HG02678 (cell line): ENCODE measurements around the gene SLC39A10.

ENCODE experiments used
- ATAC-seq: cut with Tn5 transposase; IDR thresholded peaks from one replicate; pipeline ENCODE4 v1.9.1; 2021; ENCODE audit warnings: mild to moderate bottlenecking, moderate library complexity; ENCODE audit not compliant: unreplicated experiment

SLC39A10 gene

GRCh38 chr2:195721042-195721441, 64.0 kb downstream of the SLC39A10 start:
- no peak for ATAC-seq

GRCh38 chr2:195722075-195722474, 65.0 kb downstream of the SLC39A10 start:
- no peak for ATAC-seq

GRCh38 chr2:195727106-195727505, 70.1 kb downstream of the SLC39A10 start:
- ATAC-seq, result no peak

GRCh38 chr2:195730912-195731311, 73.9 kb downstream of the SLC39A10 start:
- ATAC-seq, result no peak

- ATAC-seq, result no peak
Observed at GRCh38 chr2:195732574-195732973, 75.5 kb downstream of the SLC39A10 start.

- no peak for ATAC-seq
Observed at GRCh38 chr2:195733831-195734230, 76.8 kb downstream of the SLC39A10 start.

GRCh38 chr2:195734395-195734794, 77.4 kb downstream of the SLC39A10 start:
- ATAC-seq, result no peak

GRCh38 chr2:195734931-195735330, 77.9 kb downstream of the SLC39A10 start:
- no peak for ATAC-seq

GRCh38 chr2:195735347-195735746, 78.3 kb downstream of the SLC39A10 start:
- no peak for ATAC-seq

GRCh38 chr2:195737511-195738325, 80.7 kb downstream of the SLC39A10 start:
- no peak for ATAC-seq

- ATAC-seq, result no peak
Observed at GRCh38 chr2:195741191-195741590, 84.2 kb downstream of the SLC39A10 start.

- ATAC-seq, result no peak
Observed at GRCh38 chr2:195756218-195756942, 99.4 kb downstream of the SLC39A10 start.

- no peak for ATAC-seq
Observed at GRCh38 chr2:195758846-195759245, 101.8 kb downstream of the SLC39A10 start.

GRCh38 chr2:195759877-195760276, 102.9 kb downstream of the SLC39A10 start:
- no peak for ATAC-seq

GRCh38 chr2:195763866-195764265, 106.8 kb downstream of the SLC39A10 start:
- ATAC-seq, result no peak

- ATAC-seq, result no peak
Observed at GRCh38 chr2:195766691-195767090, 109.7 kb downstream of the SLC39A10 start.

- ATAC-seq, result no peak
Observed at GRCh38 chr2:195768431-195768830, 111.4 kb downstream of the SLC39A10 start.

GRCh38 chr2:195769975-195770374, 112.9 kb downstream of the SLC39A10 start:
- no peak for ATAC-seq

GRCh38 chr2:195779491-195779890, 122.5 kb downstream of the SLC39A10 start:
- no peak for ATAC-seq

- ATAC-seq, result no peak
Observed at GRCh38 chr2:195782156-195782555, 125.1 kb downstream of the SLC39A10 start.
